ENCODE measurements around the gene SOCS2. TPM values are rescaled to one million over a fixed set of nuclear protein-coding genes. Genes with fewer than 3 reads are reported as not detected.
A peak's percentile ranks its signal among the peaks of the same experiment; 100 is the strongest.
"Not testable (repeated sequence)": the region's sequence is repeated elsewhere in the genome, so short reads cannot be mapped to it uniquely, and the experiment has no call there.

Gene SOCS2
- 7.4 TPM for polyA plus RNA-seq (2013, experiment 1 of 2; ENCODE audit: insufficient read length)
- 5.2 TPM for polyA plus RNA-seq (2013, experiment 2 of 2; ENCODE audit: insufficient read length)

GRCh38 chr12:93571925-93572711 lies at the start of gene SOCS2:
Gene SOCS2, plus strand, starts transcription at chr12:93572675. Its CDS starts 223 bp downstream, at chr12:93572898.
- peak; percentile 31 for DNase-seq

GRCh38 chr12:93524386-93525133 lies 47.9 kb upstream of the SOCS2 start:
- no peak for DNase-seq

GRCh38 chr12:93526786-93527428 lies 45.6 kb upstream of the SOCS2 start:
- DNase-seq = peak; percentile 92

- DNase-seq = no peak
Measured at GRCh38 chr12:93530358-93530757, 42.1 kb upstream of the SOCS2 start.

GRCh38 chr12:93533310-93533709 lies 39.2 kb upstream of the SOCS2 start:
- DNase-seq = no peak

GRCh38 chr12:93536111-93536765 lies 36.2 kb upstream of the SOCS2 start:
- no peak for DNase-seq

- peak; percentile 77 for DNase-seq
Measured at GRCh38 chr12:93536766-93537488, 35.5 kb upstream of the SOCS2 start.

GRCh38 chr12:93537769-93538168 lies 34.7 kb upstream of the SOCS2 start:
- no peak for DNase-seq

- DNase-seq = no peak
Measured at GRCh38 chr12:93539821-93540220, 32.7 kb upstream of the SOCS2 start.

GRCh38 chr12:93540466-93540865 lies 32.0 kb upstream of the SOCS2 start:
- DNase-seq = no peak

GRCh38 chr12:93541578-93542225 lies 30.8 kb upstream of the SOCS2 start:
- no peak for DNase-seq

GRCh38 chr12:93547778-93548177 lies 24.7 kb upstream of the SOCS2 start:
- no peak for DNase-seq

- no peak for DNase-seq
Measured at GRCh38 chr12:93549174-93549573, 23.3 kb upstream of the SOCS2 start.

GRCh38 chr12:93550748-93551611 lies 21.5 kb upstream of the SOCS2 start:
- no peak for DNase-seq

GRCh38 chr12:93552427-93552826 lies 20.0 kb upstream of the SOCS2 start:
- no peak for DNase-seq

GRCh38 chr12:93557879-93558278 lies 14.6 kb upstream of the SOCS2 start:
- DNase-seq = not testable (repeated sequence)

GRCh38 chr12:93558685-93559084 lies 13.8 kb upstream of the SOCS2 start:
- not testable (repeated sequence) for DNase-seq

- peak; percentile 42 for DNase-seq
Measured at GRCh38 chr12:93563807-93564538, 8.5 kb upstream of the SOCS2 start.

- DNase-seq = no peak
Measured at GRCh38 chr12:93565760-93566159, 6.7 kb upstream of the SOCS2 start.

- DNase-seq = no peak
Measured at GRCh38 chr12:93567174-93567573, 5.3 kb upstream of the SOCS2 start.

Measured in fibroblast of skin of back (primary cell).